CD14-positive monocyte (primary cell): ENCODE measurements around the gene ZDHHC14. TPM values are rescaled to one million over a fixed set of nuclear protein-coding genes. Genes with fewer than 3 reads are reported as not detected.

Experiments used
- DNase-seq, 3 donors: peaks; one replicate each; pipeline ENCODE4 v3.0.0-alpha.2; 2011 to 2022
- H2AFZ ChIP-seq: 2 replicates; pipeline ENCODE4 v1.6.0; 2012; ENCODE audit warnings: mild to moderate bottlenecking, low read depth, low read length, inconsistent platforms; ENCODE audit not compliant: insufficient read depth, poor library complexity, severe bottlenecking
- H3K27ac ChIP-seq, 2 donors: 1 replicate in 1 of 2; 2 replicates in 1 of 2; pipeline ENCODE4 v1.5.1; 2012 to 2013; ENCODE audit warnings: low read length in 2 of 2, control low read depth in 1 of 2, inconsistent platforms in 1 of 2, low read depth in 1 of 2, mild to moderate bottlenecking in 1 of 2
- H3K27me3 ChIP-seq, 2 donors: one replicate each; pipeline versions ENCODE4 v1.6.0 to v1.6.1; 2011 to 2013; ENCODE audit warnings: low read length in 2 of 2; ENCODE audit not compliant: control insufficient read depth in 2 of 2, insufficient read depth in 2 of 2
- H3K36me3 ChIP-seq, 2 donors: replicated peaks in 1 of 2; 1 replicate in 1 of 2; 2 replicates in 1 of 2; pipeline versions ENCODE4 v1.5.1 to v1.6.1; 2012 to 2013; ENCODE audit warnings: low read length in 2 of 2, control low read depth in 1 of 2, inconsistent platforms in 1 of 2, mild to moderate bottlenecking in 1 of 2; ENCODE audit not compliant: insufficient read depth in 2 of 2, control insufficient read depth in 1 of 2
- H3K4me1 ChIP-seq, 2 donors: 1 replicate in 1 of 2; 2 replicates in 1 of 2; pipeline versions ENCODE4 v1.5.1 to v1.6.1; 2012 to 2013; ENCODE audit warnings: low read length in 2 of 2, control low read depth in 1 of 2, inconsistent platforms in 1 of 2, mild to moderate bottlenecking in 1 of 2, moderate library complexity in 1 of 2; ENCODE audit not compliant: insufficient read depth in 2 of 2, control insufficient read depth in 1 of 2
- H3K4me2 ChIP-seq: replicated peaks from 2 replicates; pipeline ENCODE3; 2012; ENCODE audit warnings: low read length, moderate library complexity, mild to moderate bottlenecking; ENCODE audit not compliant: poor library complexity, severe bottlenecking; ENCODE audit errors: extremely low read depth
- H3K4me3 ChIP-seq, 3 experiments: fragments of 200-600 bp in 1 of 3; sonication (generic) in 1 of 3; replicated peaks in 1 of 3; 1 replicate in 2 of 3; 2 replicates in 1 of 3; pipeline ENCODE4 v1.5.1; 2011 to 2013; ENCODE audit warnings: low read length in 3 of 3, mild to moderate bottlenecking in 3 of 3, control low read depth in 2 of 3, low read depth in 2 of 3, inconsistent platforms in 1 of 3, moderate library complexity in 1 of 3
- H3K79me2 ChIP-seq: 2 replicates; pipeline ENCODE4 v1.6.0; 2012; ENCODE audit warnings: mild to moderate bottlenecking, control low read depth, inconsistent platforms, low read length, moderate library complexity; ENCODE audit not compliant: insufficient read depth
- H3K9ac ChIP-seq: 2 replicates; pipeline ENCODE4 v1.6.0; 2017; ENCODE audit warnings: low read length, mild to moderate bottlenecking; ENCODE audit not compliant: insufficient read depth, poor library complexity, severe bottlenecking
- H3K9me3 ChIP-seq, 2 donors: replicated peaks in 1 of 2; 1 replicate in 1 of 2; 2 replicates in 1 of 2; pipeline versions ENCODE4 v1.5.1 to v1.6.1; 2012 to 2013; ENCODE audit warnings: low read length in 2 of 2, control low read depth in 1 of 2; ENCODE audit not compliant: control insufficient read depth in 1 of 2, insufficient read depth in 1 of 2
- H4K20me1 ChIP-seq: 2 replicates; pipeline ENCODE4 v1.6.0; 2012; ENCODE audit warnings: mild to moderate bottlenecking, low read length, control low read depth, moderate library complexity; ENCODE audit not compliant: insufficient read depth
- H3K27ac Mint-ChIP-seq, 7 donors: one replicate each; pipeline ENCODE4 v1.8.0; 2020; ENCODE audit warnings: mild to moderate bottlenecking in 7 of 7, mixed read lengths in 7 of 7, moderate library complexity in 6 of 7, inconsistent platforms in 2 of 7
- H3K27me3 Mint-ChIP-seq, 3 donors: one replicate each; pipeline ENCODE4 v1.8.0; 2021 to 2022; ENCODE audit warnings: low read depth in 3 of 3, mild to moderate bottlenecking in 3 of 3, mixed read lengths in 3 of 3, moderate library complexity in 3 of 3, inconsistent platforms in 1 of 3
- H3K36me3 Mint-ChIP-seq, 2 donors: one replicate each; pipeline ENCODE4 v1.8.0; 2020; ENCODE audit warnings: mixed read lengths in 2 of 2, inconsistent platforms in 1 of 2, mild to moderate bottlenecking in 1 of 2
- H3K4me1 Mint-ChIP-seq: one replicate; pipeline ENCODE4 v1.8.0; 2020; ENCODE audit warnings: mild to moderate bottlenecking, mixed read lengths
- H3K4me3 Mint-ChIP-seq, 2 donors: one replicate each; pipeline ENCODE4 v1.8.0; 2020; ENCODE audit warnings: mild to moderate bottlenecking in 2 of 2, mixed read lengths in 2 of 2, moderate library complexity in 1 of 2
- H3K9me3 Mint-ChIP-seq, 7 donors: one replicate each; pipeline ENCODE4 v1.8.0; 2020 to 2022; ENCODE audit warnings: mixed read lengths in 7 of 7, mild to moderate bottlenecking in 6 of 7, moderate library complexity in 6 of 7, inconsistent platforms in 2 of 7
- CTCF ChIP-seq: fragments of 200-600 bp; IDR thresholded peaks from one replicate; pipeline ENCODE4 v1.8.0; 2022; ENCODE audit warnings: antibody characterized with exemption, mild to moderate bottlenecking
- WGBS: methylation state at CpG from one replicate; pipeline ENCODE4 v1.1.5; 2013; ENCODE audit warnings: missing lambda C conversion rate; ENCODE audit not compliant: insufficient coverage; 5-methylcytosine and 5-hydroxymethylcytosine counted together
- intact Hi-C, 2 donors: fragments of 100-400 bp; cut with micrococcal nuclease; formaldehyde crosslinking; loops; one replicate each; pipeline versions ENCODE4 v1.15.0 to v1.15.1; 2023
- polyA plus RNA-seq, 3 donors: library from polyadenylated mRNA; depleted of rRNA in 1 of 3; unstranded in 2 of 3; stranded (reverse) in 1 of 3; fragments of 300-500 nt in 2 of 3; fragments of >200 nt in 1 of 3; fragmentation: Illumina TruSeq in 2 of 3; gene quantifications; 1 replicate in 2 of 3; 2 replicates in 1 of 3; pipeline ENCODE4 v1.2.3, GENCODE V29; 2012 to 2021

Gene ZDHHC14
- polyA plus RNA-seq, 3 donors = 0.30 to 1.7 (median 0.93) TPM

DNA sequence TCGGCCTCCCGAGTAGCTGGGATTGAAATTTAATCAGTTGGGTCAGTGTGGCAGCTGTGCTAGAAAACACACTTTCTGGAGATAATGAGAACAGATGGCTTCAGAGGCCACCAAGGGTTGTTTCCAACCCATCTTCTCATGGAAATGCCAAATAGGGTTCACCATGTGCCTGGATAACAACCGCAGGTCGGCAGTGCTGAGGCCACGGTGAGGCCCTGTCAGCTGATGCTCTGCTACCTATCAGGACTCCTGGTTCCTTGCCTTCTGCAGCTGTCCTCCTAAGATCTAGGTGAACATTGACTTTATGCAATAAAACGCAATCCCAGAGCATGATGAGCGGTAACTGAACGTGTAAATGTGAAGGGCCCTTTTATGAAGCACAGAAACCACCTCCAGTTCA is 302.7 kb downstream of the ZDHHC14 start:
- no peak for DNase-seq
- Mint-ChIP-seq H3K4me3 (no peak overlapping the region), H3K36me3 (no peaks in the 10 kb centered on the region), H3K27me3 (peaks cover 0 to 3% (median 2%) of the 10 kb centered on the region in 3 donors), H3K27ac (no peak overlapping the region), H3K4me1 (no peaks in the 10 kb centered on the region), H3K9me3 (peaks cover 0 to 3% (median 0%) of the 10 kb centered on the region in 7 donors)
- intact Hi-C loops = no loop called here
- H3K36me3 ChIP-seq = no peaks in the 10 kb centered on the region
- no peak overlapping the region for H3K4me2 ChIP-seq
- H3K4me1 ChIP-seq = no peaks in the 10 kb centered on the region
- H3K27ac ChIP-seq = no peak overlapping the region
- no peaks in the 10 kb centered on the region for H3K27me3 ChIP-seq
- H3K4me3 ChIP-seq = no peak overlapping the region
- no peak overlapping the region for H3K9ac ChIP-seq
- 96% methylated on average over 7 of the region's 8 CpGs for WGBS
- no peaks in the 10 kb centered on the region for H3K9me3 ChIP-seq
- TF ChIP-seq CTCF = no peak
- no peaks in the 10 kb centered on the region for H3K79me2 ChIP-seq
- H2AFZ ChIP-seq = no peak overlapping the region
- H4K20me1 ChIP-seq = no peaks in the 10 kb centered on the region

- H3K9ac ChIP-seq = no peak overlapping the region
- no peak overlapping the region for H3K4me2 ChIP-seq
- no peaks in the 10 kb centered on the region for H3K36me3 ChIP-seq
- H2AFZ ChIP-seq = no peak overlapping the region
- no peaks in the 10 kb centered on the region for H3K4me1 Mint-ChIP-seq
- intact Hi-C loops = no loop called here
- TF ChIP-seq CTCF = no peak
- no peak overlapping the region for H3K4me3 ChIP-seq
- 98% methylated on average over 6 of the region's 12 CpGs for WGBS
- H3K27ac ChIP-seq = no peak overlapping the region
- no peaks in the 10 kb centered on the region for H3K36me3 Mint-ChIP-seq
- no peaks in the 10 kb centered on the region for H3K27me3 ChIP-seq
- DNase-seq = no peak
- H3K27ac Mint-ChIP-seq = no peak overlapping the region
- H4K20me1 ChIP-seq = no peaks in the 10 kb centered on the region
- no peaks in the 10 kb centered on the region for H3K9me3 ChIP-seq
- H3K9me3 Mint-ChIP-seq = peaks cover 0 to 3% (median 0%) of the 10 kb centered on the region in 7 donors
- H3K4me1 ChIP-seq = no peaks in the 10 kb centered on the region
- H3K4me3 Mint-ChIP-seq = no peak overlapping the region
- peaks cover 0 to 3% (median 2%) of the 10 kb centered on the region in 3 donors for H3K27me3 Mint-ChIP-seq
- no peaks in the 10 kb centered on the region for H3K79me2 ChIP-seq
These were observed 303.8 kb downstream of the ZDHHC14 start for GRCh38 chr6:157684620-157685299.
